Colonic mucosa (tissue), 4 donors: ENCODE data around the gene ACIN1. TPM values are rescaled to one million over a fixed set of nuclear protein-coding genes. Genes with fewer than 3 reads are reported as not detected.

ENCODE experiments used
- DNase-seq: peaks from one replicate; pipeline ENCODE4 v3.0.0-alpha.2; 2020
- H3K27ac ChIP-seq: fragments of 200-600 bp; one replicate; pipeline ENCODE4 v1.8.0; 2021
- H3K27me3 ChIP-seq: fragments of 200-600 bp; one replicate; pipeline ENCODE4 v1.8.0; 2021
- H3K36me3 ChIP-seq: fragments of 200-600 bp; one replicate; pipeline ENCODE4 v1.8.0; 2021
- H3K4me1 ChIP-seq: fragments of 200-600 bp; one replicate; pipeline ENCODE4 v1.8.0; 2021; ENCODE audit warnings: mild to moderate bottlenecking
- H3K4me3 ChIP-seq: fragments of 200-600 bp; one replicate; pipeline ENCODE4 v1.8.0; 2021
- H3K9ac ChIP-seq, 2 donors: one replicate each; pipeline ENCODE4 v1.7.0; 2013; ENCODE audit warnings: control low read depth in 2 of 2, low read depth in 2 of 2, low read length in 2 of 2
- H3K9me3 ChIP-seq: fragments of 200-600 bp; one replicate; pipeline ENCODE4 v1.8.0; 2021
- CTCF ChIP-seq: fragments of 200-600 bp; IDR thresholded peaks from one replicate; pipeline ENCODE4 v1.8.0; 2022; ENCODE audit warnings: antibody characterized with exemption, mild to moderate bottlenecking
- intact Hi-C: fragments of 100-400 bp; cut with DNase I; formaldehyde crosslinking; loops from one replicate; pipeline ENCODE4 v1.14.1; 2022
- total RNA-seq, 2 donors: library from RNA; stranded (reverse); fragmentation: NEBNext Ultra II Directional in 1 of 2; extraction: Animal tissue kit (Norgen Biotek cat#: 25700) in 1 of 2; gene quantifications; one replicate each; pipeline ENCODE4 v1.2.1, GENCODE V29; 2021
- donor health status: healthy.
- donor health status: DM: no; HTN: no; CAD: no.
- donor health status: DM: no; HTN: no; CAD: no.

ACIN1 gene
- total RNA-seq, 2 donors from 2014 or later: 99.4 to 154 TPM

GRCh38 chr14:23093104-23093503 is 1.8 kb downstream of the ACIN1 start:
- no peaks in the 10 kb centered on the region for H3K27me3 ChIP-seq
- H3K4me1 ChIP-seq: peaks cover 4% of the 10 kb centered on the region
- no peak for DNase-seq
- no peak for TF ChIP-seq CTCF
- H3K27ac ChIP-seq: no peak overlapping the region
- no peak overlapping the region for H3K9ac ChIP-seq
- intact Hi-C loops: no loop called here
- H3K9me3 ChIP-seq: no peaks in the 10 kb centered on the region
- H3K4me3 ChIP-seq: no peak overlapping the region
- peaks cover 29% of the 10 kb centered on the region for H3K36me3 ChIP-seq

GRCh38 chr14:23091294-23092225 is 3.4 kb downstream of the ACIN1 start:
- Histone ChIP-seq H3K36me3 (peaks cover 29% of the 10 kb centered on the region), H3K9ac (no peak overlapping the region), H3K27ac (no peak overlapping the region), H3K9me3 (no peaks in the 10 kb centered on the region), H3K27me3 (no peaks in the 10 kb centered on the region), H3K4me3 (no peak overlapping the region), H3K4me1 (peaks cover 4% of the 10 kb centered on the region)
- intact Hi-C loops: no loop called here
- no peak for DNase-seq
- no peak for TF ChIP-seq CTCF

GRCh38 chr14:23090254-23090636 is 4.7 kb downstream of the ACIN1 start:
- H3K27ac ChIP-seq: no peak overlapping the region
- TF ChIP-seq CTCF: no peak
- H3K4me3 ChIP-seq: no peak overlapping the region
- no peaks in the 10 kb centered on the region for H3K27me3 ChIP-seq
- DNase-seq: no peak
- intact Hi-C loops: no loop called here
- peaks cover 4% of the 10 kb centered on the region for H3K4me1 ChIP-seq
- no peak overlapping the region for H3K9ac ChIP-seq
- H3K36me3 ChIP-seq: peaks cover 29% of the 10 kb centered on the region
- no peaks in the 10 kb centered on the region for H3K9me3 ChIP-seq

- no peaks in the 10 kb centered on the region for H3K9me3 ChIP-seq
- DNase-seq: no peak
- H3K9ac ChIP-seq: no peak overlapping the region
- H3K4me1 ChIP-seq: peaks cover 4% of the 10 kb centered on the region
- H3K4me3 ChIP-seq: no peak overlapping the region
- H3K27me3 ChIP-seq: no peaks in the 10 kb centered on the region
- intact Hi-C loops: no loop called here
- H3K27ac ChIP-seq: no peak overlapping the region
- TF ChIP-seq CTCF: no peak
- peaks cover 29% of the 10 kb centered on the region for H3K36me3 ChIP-seq
These were observed 5.3 kb downstream of the ACIN1 start for GRCh38 chr14:23089498-23090253.

GRCh38 chr14:23086565-23086964 is 8.4 kb downstream of the ACIN1 start:
- DNase-seq: no peak
- peaks cover 33% of the 10 kb centered on the region for H3K36me3 ChIP-seq
- H3K27me3 ChIP-seq: no peaks in the 10 kb centered on the region
- H3K4me1 ChIP-seq: no peaks in the 10 kb centered on the region
- intact Hi-C loops: no loop called here
- H3K9me3 ChIP-seq: no peaks in the 10 kb centered on the region
- no peak overlapping the region for H3K9ac ChIP-seq
- no peak overlapping the region for H3K4me3 ChIP-seq
- TF ChIP-seq CTCF: no peak
- H3K27ac ChIP-seq: no peak overlapping the region
